Measurements from ENCODE around the gene LOXL3.
"Not testable (repeated sequence)": the region's sequence is repeated elsewhere in the genome, so short reads cannot be mapped to it uniquely, and the experiment has no call there.

DNA sequence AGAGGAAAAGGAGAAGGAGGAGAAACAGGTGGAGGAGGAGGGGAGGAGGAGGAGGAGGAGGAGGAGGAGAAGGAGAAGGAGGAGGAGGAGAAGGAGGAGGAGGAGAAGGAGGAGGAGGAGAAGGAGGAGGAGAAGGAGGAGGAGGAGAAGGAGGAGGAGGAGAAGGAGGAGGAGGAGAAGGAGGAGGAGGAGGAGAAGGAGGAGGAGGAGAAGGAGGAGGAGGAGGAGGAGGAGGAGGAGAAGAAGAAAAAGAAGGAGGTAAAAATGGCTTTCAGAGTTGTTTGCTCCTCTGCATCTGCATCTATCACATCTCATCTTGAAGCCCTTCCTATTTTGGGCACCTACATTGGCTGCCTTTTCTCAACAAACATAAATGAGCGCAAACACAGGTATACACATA lies 7.3 kb upstream of the LOXL3 start:
- not testable (repeated sequence) for TF ChIP-seq SIN3A (IDR thresholded peaks at IDR 0.05; ENCODE audit: borderline replicate concordance, low read depth, low read length); NFIC (IDR thresholded peaks at IDR 0.05; ENCODE audit: borderline replicate concordance); POLR2AphosphoS5 (IDR thresholded peaks at IDR 0.05; ENCODE audit: low read depth, low read length); ELF1 (IDR thresholded peaks at IDR 0.05); GABPA (IDR thresholded peaks at IDR 0.05; ENCODE audit: low read depth); JUND (IDR thresholded peaks at IDR 0.05); FOXM1 (IDR thresholded peaks at IDR 0.05; ENCODE audit: low read depth)
- TF ChIP-seq, protein P1, sequence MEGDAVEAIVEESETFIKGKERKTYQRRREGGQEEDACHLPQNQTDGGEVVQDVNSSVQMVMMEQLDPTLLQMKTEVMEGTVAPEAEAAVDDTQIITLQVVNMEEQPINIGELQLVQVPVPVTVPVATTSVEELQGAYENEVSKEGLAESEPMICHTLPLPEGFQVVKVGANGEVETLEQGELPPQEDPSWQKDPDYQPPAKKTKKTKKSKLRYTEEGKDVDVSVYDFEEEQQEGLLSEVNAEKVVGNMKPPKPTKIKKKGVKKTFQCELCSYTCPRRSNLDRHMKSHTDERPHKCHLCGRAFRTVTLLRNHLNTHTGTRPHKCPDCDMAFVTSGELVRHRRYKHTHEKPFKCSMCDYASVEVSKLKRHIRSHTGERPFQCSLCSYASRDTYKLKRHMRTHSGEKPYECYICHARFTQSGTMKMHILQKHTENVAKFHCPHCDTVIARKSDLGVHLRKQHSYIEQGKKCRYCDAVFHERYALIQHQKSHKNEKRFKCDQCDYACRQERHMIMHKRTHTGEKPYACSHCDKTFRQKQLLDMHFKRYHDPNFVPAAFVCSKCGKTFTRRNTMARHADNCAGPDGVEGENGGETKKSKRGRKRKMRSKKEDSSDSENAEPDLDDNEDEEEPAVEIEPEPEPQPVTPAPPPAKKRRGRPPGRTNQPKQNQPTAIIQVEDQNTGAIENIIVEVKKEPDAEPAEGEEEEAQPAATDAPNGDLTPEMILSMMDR (IDR thresholded peaks at IDR 0.05) = not testable (repeated sequence)
- TF ChIP-seq, protein P2, sequence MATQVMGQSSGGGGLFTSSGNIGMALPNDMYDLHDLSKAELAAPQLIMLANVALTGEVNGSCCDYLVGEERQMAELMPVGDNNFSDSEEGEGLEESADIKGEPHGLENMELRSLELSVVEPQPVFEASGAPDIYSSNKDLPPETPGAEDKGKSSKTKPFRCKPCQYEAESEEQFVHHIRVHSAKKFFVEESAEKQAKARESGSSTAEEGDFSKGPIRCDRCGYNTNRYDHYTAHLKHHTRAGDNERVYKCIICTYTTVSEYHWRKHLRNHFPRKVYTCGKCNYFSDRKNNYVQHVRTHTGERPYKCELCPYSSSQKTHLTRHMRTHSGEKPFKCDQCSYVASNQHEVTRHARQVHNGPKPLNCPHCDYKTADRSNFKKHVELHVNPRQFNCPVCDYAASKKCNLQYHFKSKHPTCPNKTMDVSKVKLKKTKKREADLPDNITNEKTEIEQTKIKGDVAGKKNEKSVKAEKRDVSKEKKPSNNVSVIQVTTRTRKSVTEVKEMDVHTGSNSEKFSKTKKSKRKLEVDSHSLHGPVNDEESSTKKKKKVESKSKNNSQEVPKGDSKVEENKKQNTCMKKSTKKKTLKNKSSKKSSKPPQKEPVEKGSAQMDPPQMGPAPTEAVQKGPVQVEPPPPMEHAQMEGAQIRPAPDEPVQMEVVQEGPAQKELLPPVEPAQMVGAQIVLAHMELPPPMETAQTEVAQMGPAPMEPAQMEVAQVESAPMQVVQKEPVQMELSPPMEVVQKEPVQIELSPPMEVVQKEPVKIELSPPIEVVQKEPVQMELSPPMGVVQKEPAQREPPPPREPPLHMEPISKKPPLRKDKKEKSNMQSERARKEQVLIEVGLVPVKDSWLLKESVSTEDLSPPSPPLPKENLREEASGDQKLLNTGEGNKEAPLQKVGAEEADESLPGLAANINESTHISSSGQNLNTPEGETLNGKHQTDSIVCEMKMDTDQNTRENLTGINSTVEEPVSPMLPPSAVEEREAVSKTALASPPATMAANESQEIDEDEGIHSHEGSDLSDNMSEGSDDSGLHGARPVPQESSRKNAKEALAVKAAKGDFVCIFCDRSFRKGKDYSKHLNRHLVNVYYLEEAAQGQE (IDR thresholded peaks at IDR 0.05; ENCODE audit: low read depth, low read length) = not testable (repeated sequence)
- TF ChIP-seq, protein P3, sequence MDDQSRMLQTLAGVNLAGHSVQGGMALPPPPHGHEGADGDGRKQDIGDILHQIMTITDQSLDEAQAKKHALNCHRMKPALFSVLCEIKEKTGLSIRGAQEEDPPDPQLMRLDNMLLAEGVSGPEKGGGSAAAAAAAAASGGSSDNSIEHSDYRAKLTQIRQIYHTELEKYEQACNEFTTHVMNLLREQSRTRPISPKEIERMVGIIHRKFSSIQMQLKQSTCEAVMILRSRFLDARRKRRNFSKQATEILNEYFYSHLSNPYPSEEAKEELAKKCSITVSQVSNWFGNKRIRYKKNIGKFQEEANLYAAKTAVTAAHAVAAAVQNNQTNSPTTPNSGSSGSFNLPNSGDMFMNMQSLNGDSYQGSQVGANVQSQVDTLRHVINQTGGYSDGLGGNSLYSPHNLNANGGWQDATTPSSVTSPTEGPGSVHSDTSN (IDR thresholded peaks at IDR 0.05) = not testable (repeated sequence)
